K562 (cell line): ENCODE data around the gene NEURL4. TPM values are rescaled to one million over a fixed set of nuclear protein-coding genes. Genes with fewer than 3 reads are reported as not detected.

Source experiments
- ATF1 ChIP-seq, 2 experiments: fragments of 450-650 bp in 1 of 2; IDR thresholded peaks; 2 replicates each; pipeline ENCODE4 v1.6.1; 2016; ENCODE audit warnings: missing compliant biosample characterization in 1 of 2, missing genetic modification characterization in 1 of 2
- GABPB1 ChIP-seq: sonication (generic); formaldehyde crosslinking; IDR thresholded peaks from 2 replicates; pipeline ENCODE4 v1.8.0; 2022; ENCODE audit warnings: mild to moderate bottlenecking, missing genetic modification reagents
- KDM5B ChIP-seq: fragments of 200-600 bp; sonication (generic); IDR thresholded peaks from 2 replicates; pipeline ENCODE4 v1.6.1; 2012; ENCODE audit warnings: low read depth, mild to moderate bottlenecking, moderate library complexity, low read length, control low read depth, inconsistent platforms; ENCODE audit not compliant: insufficient replicate concordance
- NR2C2 ChIP-seq, 2 experiments: fragments of 200-800 bp in 1 of 2; sonication (Bioruptor generic) in 1 of 2; sonication (generic) in 1 of 2; formaldehyde crosslinking in 1 of 2; IDR thresholded peaks; 2 replicates each; pipeline versions ENCODE4 v1.6.1 to v1.8.0; 2016 to 2022; ENCODE audit warnings: mild to moderate bottlenecking in 1 of 2, missing compliant biosample characterization in 1 of 2, missing genetic modification characterization in 1 of 2, missing genetic modification reagents in 1 of 2
- PREB ChIP-seq: sonication (generic); formaldehyde crosslinking; IDR thresholded peaks from 2 replicates; pipeline ENCODE4 v1.8.1; 2023; ENCODE audit warnings: mild to moderate bottlenecking, missing genetic modification reagents
- RAD51 ChIP-seq: fragments of 450-650 bp; IDR thresholded peaks from 2 replicates; pipeline ENCODE4 v1.7.1; 2016; ENCODE audit warnings: low read depth, mild to moderate bottlenecking, borderline replicate concordance
- SIN3A ChIP-seq, 2 experiments: fragments of 150-350 bp in 1 of 2; IDR thresholded peaks; 2 replicates each; pipeline ENCODE4 v1.6.1; 2011 to 2016; ENCODE audit warnings: borderline replicate concordance in 2 of 2, low read depth in 2 of 2, low read length in 2 of 2, mild to moderate bottlenecking in 2 of 2, moderate library complexity in 2 of 2; ENCODE audit not compliant: control insufficient read depth in 1 of 2
- SP1 ChIP-seq: sonication (generic); formaldehyde crosslinking; IDR thresholded peaks from 2 replicates; pipeline ENCODE4 v1.8.1; 2022; ENCODE audit warnings: mild to moderate bottlenecking, missing genetic modification reagents
- TEAD4 ChIP-seq, 2 experiments: sonication (generic) in 1 of 2; formaldehyde crosslinking in 1 of 2; IDR thresholded peaks; 2 replicates each; pipeline versions ENCODE4 v1.6.1 to v1.8.0; 2012 to 2022; ENCODE audit warnings: borderline replicate concordance in 1 of 2, inconsistent platforms in 1 of 2, low read length in 1 of 2, mild to moderate bottlenecking in 1 of 2, missing genetic modification reagents in 1 of 2
- ZBTB17 ChIP-seq: fragments of 450-650 bp; formaldehyde crosslinking; IDR thresholded peaks from 2 replicates; pipeline ENCODE4 v1.4.0; 2020; ENCODE audit warnings: mild to moderate bottlenecking
- ZNF444 ChIP-seq: fragments of 250-450 bp; sonication (Bioruptor Pico); IDR thresholded peaks from 2 replicates; pipeline ENCODE4 v1.4.0; 2020; ENCODE audit warnings: mild to moderate bottlenecking, moderate library complexity
- polyA plus RNA-seq, 8 experiments: library from polyadenylated mRNA; depleted of rRNA in 4 of 8; stranded (reverse) in 5 of 8; unstranded in 3 of 8; fragments of >200 nt; fragmentation: Nextera tagmentation in 2 of 8; fragmentation: Illumina TruSeq in 1 of 8; extraction: Ambion mirVana in 2 of 8; extraction: Trizol in 1 of 8; gene quantifications; 2 replicates each; pipeline versions ENCODE4 v1.2.1 to v1.2.3, GENCODE V29; 2011 to 2014; ENCODE audit warnings: inconsistent platforms in 1 of 8, missing spikeins in 1 of 8
- total RNA-seq, 7 experiments: library from RNA; depleted of rRNA in 6 of 7; stranded (reverse); fragments of >200 nt in 6 of 7; fragmentation: Illumina TruSeq in 2 of 7; extraction: Trizol in 2 of 7; gene quantifications; 2 replicates each; pipeline versions ENCODE4 v1.2.1 to v1.2.3, GENCODE V29; 2011 to 2021; ENCODE audit warnings: low replicate concordance in 1 of 7
- TF ChIP-seq, protein P1 (sequence below), 2 experiments: fragments of 450-650 bp in 1 of 2; IDR thresholded peaks; 2 replicates each; pipeline ENCODE4 v1.6.1; 2011 to 2017; ENCODE audit warnings: low read depth in 2 of 2, antibody characterized with exemption in 1 of 2, borderline replicate concordance in 1 of 2, low read length in 1 of 2, mild to moderate bottlenecking in 1 of 2, mixed read lengths in 1 of 2; ENCODE audit not compliant: control insufficient read depth in 1 of 2
- TF ChIP-seq, protein P2 (sequence below): sonication (generic); formaldehyde crosslinking; IDR thresholded peaks from 2 replicates; pipeline ENCODE4 v1.8.0; 2022; ENCODE audit warnings: mild to moderate bottlenecking, missing genetic modification reagents
- TF ChIP-seq, protein P3 (sequence below): fragments of 450-650 bp; conservative IDR thresholded peaks from 2 replicates; pipeline ENCODE4 v1.6.1; 2016; ENCODE audit warnings: missing genetic modification characterization, low read depth, mild to moderate bottlenecking, control low read depth, missing compliant biosample characterization

NEURL4 gene
- total and polyA plus RNA-seq, 9 of the 15 experiments (the other 6 are each of a cell fraction or from before 2014, with no cell fraction given): 0.08 to 37.4 (median 11.5) TPM

GRCh38 chr17:7329374-7329996 lies 350 bp upstream of the NEURL4 start (continued):
- TF ChIP-seq, protein P1, sequence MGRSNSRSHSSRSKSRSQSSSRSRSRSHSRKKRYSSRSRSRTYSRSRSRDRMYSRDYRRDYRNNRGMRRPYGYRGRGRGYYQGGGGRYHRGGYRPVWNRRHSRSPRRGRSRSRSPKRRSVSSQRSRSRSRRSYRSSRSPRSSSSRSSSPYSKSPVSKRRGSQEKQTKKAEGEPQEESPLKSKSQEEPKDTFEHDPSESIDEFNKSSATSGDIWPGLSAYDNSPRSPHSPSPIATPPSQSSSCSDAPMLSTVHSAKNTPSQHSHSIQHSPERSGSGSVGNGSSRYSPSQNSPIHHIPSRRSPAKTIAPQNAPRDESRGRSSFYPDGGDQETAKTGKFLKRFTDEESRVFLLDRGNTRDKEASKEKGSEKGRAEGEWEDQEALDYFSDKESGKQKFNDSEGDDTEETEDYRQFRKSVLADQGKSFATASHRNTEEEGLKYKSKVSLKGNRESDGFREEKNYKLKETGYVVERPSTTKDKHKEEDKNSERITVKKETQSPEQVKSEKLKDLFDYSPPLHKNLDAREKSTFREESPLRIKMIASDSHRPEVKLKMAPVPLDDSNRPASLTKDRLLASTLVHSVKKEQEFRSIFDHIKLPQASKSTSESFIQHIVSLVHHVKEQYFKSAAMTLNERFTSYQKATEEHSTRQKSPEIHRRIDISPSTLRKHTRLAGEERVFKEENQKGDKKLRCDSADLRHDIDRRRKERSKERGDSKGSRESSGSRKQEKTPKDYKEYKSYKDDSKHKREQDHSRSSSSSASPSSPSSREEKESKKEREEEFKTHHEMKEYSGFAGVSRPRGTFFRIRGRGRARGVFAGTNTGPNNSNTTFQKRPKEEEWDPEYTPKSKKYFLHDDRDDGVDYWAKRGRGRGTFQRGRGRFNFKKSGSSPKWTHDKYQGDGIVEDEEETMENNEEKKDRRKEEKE (IDR thresholded peaks at IDR 0.05; ENCODE audit: borderline replicate concordance in 1 of 2, control insufficient read depth in 1 of 2, low read depth in 2 of 2, low read length in 1 of 2): no peak
- TF ChIP-seq, protein P2, sequence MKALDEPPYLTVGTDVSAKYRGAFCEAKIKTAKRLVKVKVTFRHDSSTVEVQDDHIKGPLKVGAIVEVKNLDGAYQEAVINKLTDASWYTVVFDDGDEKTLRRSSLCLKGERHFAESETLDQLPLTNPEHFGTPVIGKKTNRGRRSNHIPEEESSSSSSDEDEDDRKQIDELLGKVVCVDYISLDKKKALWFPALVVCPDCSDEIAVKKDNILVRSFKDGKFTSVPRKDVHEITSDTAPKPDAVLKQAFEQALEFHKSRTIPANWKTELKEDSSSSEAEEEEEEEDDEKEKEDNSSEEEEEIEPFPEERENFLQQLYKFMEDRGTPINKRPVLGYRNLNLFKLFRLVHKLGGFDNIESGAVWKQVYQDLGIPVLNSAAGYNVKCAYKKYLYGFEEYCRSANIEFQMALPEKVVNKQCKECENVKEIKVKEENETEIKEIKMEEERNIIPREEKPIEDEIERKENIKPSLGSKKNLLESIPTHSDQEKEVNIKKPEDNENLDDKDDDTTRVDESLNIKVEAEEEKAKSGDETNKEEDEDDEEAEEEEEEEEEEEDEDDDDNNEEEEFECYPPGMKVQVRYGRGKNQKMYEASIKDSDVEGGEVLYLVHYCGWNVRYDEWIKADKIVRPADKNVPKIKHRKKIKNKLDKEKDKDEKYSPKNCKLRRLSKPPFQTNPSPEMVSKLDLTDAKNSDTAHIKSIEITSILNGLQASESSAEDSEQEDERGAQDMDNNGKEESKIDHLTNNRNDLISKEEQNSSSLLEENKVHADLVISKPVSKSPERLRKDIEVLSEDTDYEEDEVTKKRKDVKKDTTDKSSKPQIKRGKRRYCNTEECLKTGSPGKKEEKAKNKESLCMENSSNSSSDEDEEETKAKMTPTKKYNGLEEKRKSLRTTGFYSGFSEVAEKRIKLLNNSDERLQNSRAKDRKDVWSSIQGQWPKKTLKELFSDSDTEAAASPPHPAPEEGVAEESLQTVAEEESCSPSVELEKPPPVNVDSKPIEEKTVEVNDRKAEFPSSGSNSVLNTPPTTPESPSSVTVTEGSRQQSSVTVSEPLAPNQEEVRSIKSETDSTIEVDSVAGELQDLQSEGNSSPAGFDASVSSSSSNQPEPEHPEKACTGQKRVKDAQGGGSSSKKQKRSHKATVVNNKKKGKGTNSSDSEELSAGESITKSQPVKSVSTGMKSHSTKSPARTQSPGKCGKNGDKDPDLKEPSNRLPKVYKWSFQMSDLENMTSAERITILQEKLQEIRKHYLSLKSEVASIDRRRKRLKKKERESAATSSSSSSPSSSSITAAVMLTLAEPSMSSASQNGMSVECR (CRISPR knock-in tag): peak; percentile 7; the same call in 1 of the 2 replicates
- TF ChIP-seq KDM5B: peak; percentile 53
- 0 out of 2 replicates have a peak, but pooled peaks have one; percentile 20 for TF ChIP-seq NR2C2 (CRISPR knock-in tag; IDR thresholded peaks at IDR 0.05)
- peak; percentile 79 for TF ChIP-seq NR2C2 (tag; IDR thresholded peaks at IDR 0.05)
- 0 out of 2 replicates have a peak, but pooled peaks have one; percentile 12 for TF ChIP-seq TEAD4 (IDR thresholded peaks at IDR 0.05; ENCODE audit: low read length)
- TF ChIP-seq TEAD4 (CRISPR knock-in tag; IDR thresholded peaks at IDR 0.05; ENCODE audit: borderline replicate concordance): no peak
- peak; percentile 37; the same call in 1 of the 2 replicates for TF ChIP-seq GABPB1 (CRISPR knock-in tag)
- TF ChIP-seq ATF1 (CRISPR knock-in tag; IDR thresholded peaks at IDR 0.05): no peak
- TF ChIP-seq ATF1 (tag; IDR thresholded peaks at IDR 0.05): peak; percentile 45; the same call in 1 of the 2 replicates
- no peak for TF ChIP-seq ZBTB17 (CRISPR knock-in tag)
- TF ChIP-seq SIN3A (IDR thresholded peaks at IDR 0.05; ENCODE audit: borderline replicate concordance in 2 of 2, control insufficient read depth in 1 of 2, low read depth in 2 of 2, low read length in 2 of 2): peak in 1 of 2 experiments; percentile 81; a peak in 1 of 4 replicates
- TF ChIP-seq, protein P3, sequence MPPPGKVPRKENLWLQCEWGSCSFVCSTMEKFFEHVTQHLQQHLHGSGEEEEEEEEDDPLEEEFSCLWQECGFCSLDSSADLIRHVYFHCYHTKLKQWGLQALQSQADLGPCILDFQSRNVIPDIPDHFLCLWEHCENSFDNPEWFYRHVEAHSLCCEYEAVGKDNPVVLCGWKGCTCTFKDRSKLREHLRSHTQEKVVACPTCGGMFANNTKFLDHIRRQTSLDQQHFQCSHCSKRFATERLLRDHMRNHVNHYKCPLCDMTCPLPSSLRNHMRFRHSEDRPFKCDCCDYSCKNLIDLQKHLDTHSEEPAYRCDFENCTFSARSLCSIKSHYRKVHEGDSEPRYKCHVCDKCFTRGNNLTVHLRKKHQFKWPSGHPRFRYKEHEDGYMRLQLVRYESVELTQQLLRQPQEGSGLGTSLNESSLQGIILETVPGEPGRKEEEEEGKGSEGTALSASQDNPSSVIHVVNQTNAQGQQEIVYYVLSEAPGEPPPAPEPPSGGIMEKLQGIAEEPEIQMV: peak; percentile 91
- TF ChIP-seq PREB (CRISPR knock-in tag): no peak
- TF ChIP-seq SP1: peak; percentile 87
- TF ChIP-seq ZNF444 (CRISPR knock-in tag): 0 out of 2 replicates have a peak, but pooled peaks have one; percentile 25
- no peak for TF ChIP-seq RAD51
